Activated CD4-positive, alpha-beta T cell treated with anti-CD3 and anti-CD28 coated beads, Interleukin-2, amount 10 ng/mL, durations not matched to agents 7 days and 5 days (primary cell): Measurements from ENCODE around the gene LTBP4. TPM values are rescaled to one million over a fixed set of nuclear protein-coding genes. Genes with fewer than 3 reads are reported as not detected.
"Not testable (repeated sequence)": the region's sequence is repeated elsewhere in the genome, so short reads cannot be mapped to it uniquely, and the experiment has no call there.

Source experiments
- CTCF ChIA-PET: fragments of 350-600 bp; sonication (Branson Sonifier 250); formaldehyde crosslinking; loops from one replicate; lab custom pipeline; 2021; ENCODE audit warnings: antibody characterized with exemption; lab: Charles Lee
- POLR2A ChIA-PET: fragments of 350-600 bp; sonication (Branson Sonifier 250); formaldehyde crosslinking; loops from one replicate; lab custom pipeline; 2021; ENCODE audit warnings: antibody characterized with exemption; lab: Charles Lee
- DNase-seq: peaks from one replicate; pipeline ENCODE4 v3.0.0-alpha.2; 2020
- H3K27ac Mint-ChIP-seq: one replicate; pipeline ENCODE4 v1.8.0; 2021; ENCODE audit warnings: mild to moderate bottlenecking, moderate library complexity, mixed read lengths
- H3K27me3 Mint-ChIP-seq: one replicate; pipeline ENCODE4 v1.8.0; 2021; ENCODE audit warnings: mixed read lengths
- H3K36me3 Mint-ChIP-seq: one replicate; pipeline ENCODE4 v1.8.0; 2021; ENCODE audit warnings: low read depth, mixed read lengths
- H3K4me1 Mint-ChIP-seq: one replicate; pipeline ENCODE4 v1.8.0; 2021; ENCODE audit warnings: mixed read lengths
- H3K4me3 Mint-ChIP-seq: one replicate; pipeline ENCODE4 v1.8.0; 2021; ENCODE audit warnings: mild to moderate bottlenecking, moderate library complexity, mixed read lengths
- H3K9me3 Mint-ChIP-seq: one replicate; pipeline ENCODE4 v1.8.0; 2021; ENCODE audit warnings: mixed read lengths
- total RNA-seq, 2 experiments: library from RNA; stranded (reverse); gene quantifications; one replicate each; pipeline ENCODE4 v1.2.3, GENCODE V29; 2021

Gene LTBP4, protein sequence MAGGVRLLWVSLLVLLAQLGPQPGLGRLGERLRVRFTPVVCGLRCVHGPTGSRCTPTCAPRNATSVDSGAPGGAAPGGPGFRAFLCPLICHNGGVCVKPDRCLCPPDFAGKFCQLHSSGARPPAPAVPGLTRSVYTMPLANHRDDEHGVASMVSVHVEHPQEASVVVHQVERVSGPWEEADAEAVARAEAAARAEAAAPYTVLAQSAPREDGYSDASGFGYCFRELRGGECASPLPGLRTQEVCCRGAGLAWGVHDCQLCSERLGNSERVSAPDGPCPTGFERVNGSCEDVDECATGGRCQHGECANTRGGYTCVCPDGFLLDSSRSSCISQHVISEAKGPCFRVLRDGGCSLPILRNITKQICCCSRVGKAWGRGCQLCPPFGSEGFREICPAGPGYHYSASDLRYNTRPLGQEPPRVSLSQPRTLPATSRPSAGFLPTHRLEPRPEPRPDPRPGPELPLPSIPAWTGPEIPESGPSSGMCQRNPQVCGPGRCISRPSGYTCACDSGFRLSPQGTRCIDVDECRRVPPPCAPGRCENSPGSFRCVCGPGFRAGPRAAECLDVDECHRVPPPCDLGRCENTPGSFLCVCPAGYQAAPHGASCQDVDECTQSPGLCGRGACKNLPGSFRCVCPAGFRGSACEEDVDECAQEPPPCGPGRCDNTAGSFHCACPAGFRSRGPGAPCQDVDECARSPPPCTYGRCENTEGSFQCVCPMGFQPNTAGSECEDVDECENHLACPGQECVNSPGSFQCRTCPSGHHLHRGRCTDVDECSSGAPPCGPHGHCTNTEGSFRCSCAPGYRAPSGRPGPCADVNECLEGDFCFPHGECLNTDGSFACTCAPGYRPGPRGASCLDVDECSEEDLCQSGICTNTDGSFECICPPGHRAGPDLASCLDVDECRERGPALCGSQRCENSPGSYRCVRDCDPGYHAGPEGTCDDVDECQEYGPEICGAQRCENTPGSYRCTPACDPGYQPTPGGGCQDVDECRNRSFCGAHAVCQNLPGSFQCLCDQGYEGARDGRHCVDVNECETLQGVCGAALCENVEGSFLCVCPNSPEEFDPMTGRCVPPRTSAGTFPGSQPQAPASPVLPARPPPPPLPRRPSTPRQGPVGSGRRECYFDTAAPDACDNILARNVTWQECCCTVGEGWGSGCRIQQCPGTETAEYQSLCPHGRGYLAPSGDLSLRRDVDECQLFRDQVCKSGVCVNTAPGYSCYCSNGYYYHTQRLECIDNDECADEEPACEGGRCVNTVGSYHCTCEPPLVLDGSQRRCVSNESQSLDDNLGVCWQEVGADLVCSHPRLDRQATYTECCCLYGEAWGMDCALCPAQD (N-terminal part only)
- total RNA-seq: 10 to 100 TPM; 71.3 to 75.7 TPM

DNA sequence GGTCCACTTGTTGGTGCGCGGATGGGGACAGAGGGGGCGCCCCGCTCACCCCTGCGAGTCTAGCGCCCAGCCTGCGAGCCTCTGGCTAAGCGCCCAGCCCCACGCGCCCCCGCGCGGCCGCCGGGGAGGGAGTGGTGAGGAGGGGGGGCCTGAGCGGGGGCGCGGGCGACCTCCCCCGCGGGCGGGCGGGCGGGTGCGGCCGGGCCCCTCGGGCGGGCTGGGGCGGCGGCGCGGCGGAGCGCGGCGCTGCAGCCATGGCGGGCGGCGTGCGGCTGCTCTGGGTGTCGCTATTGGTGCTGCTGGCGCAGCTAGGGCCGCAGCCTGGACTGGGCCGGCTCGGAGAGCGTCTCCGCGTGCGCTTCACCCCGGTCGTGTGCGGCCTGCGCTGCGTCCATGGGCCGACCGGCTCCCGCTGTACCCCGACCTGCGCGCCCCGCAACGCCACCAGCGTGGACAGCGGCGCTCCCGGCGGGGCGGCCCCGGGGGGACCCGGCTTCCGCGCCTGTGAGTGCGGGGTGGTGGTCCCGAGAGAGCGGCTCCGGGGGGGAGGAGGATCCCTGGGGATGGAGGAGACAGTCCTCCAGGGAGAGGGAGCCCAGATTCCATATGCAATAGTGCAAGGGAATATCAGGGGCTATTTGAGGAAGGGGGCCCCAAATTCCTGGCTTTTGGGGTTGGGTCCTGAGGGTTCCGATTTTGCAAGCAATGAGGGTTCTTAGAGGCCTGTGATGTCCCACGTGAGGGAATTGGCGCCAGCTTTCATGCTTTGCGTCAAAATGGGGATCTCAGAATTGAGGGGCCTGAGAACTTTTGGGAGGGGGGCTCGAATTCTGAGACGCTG lies at the start of gene LTBP4:
Gene LTBP4 (plus strand): TSS at position 236 of the 841 bp plus-strand sequence. CDS start 19 bp downstream, at position 255.
- peak within 1 kb of the TSS; percentile 6 for H3K4me3 Mint-ChIP-seq
- H3K27ac Mint-ChIP-seq: no peak within 1 kb of the TSS
- ChIA-PET CTCF (interaction anchor here (0.6 to 1.6 kb wide), 5 partner anchors 8 to 177 kb away, joined by 3 to 5 read pairs (median 3); no protein-coding TSS in a partner anchor), POLR2A (interaction anchor here (0.6 kb wide), 1 partner anchor 46 kb away, joined by 6 read pairs; no protein-coding TSS in a partner anchor)
- H3K9me3 Mint-ChIP-seq: no peaks in the 10 kb centered on the region
- peaks cover 43% of the 10 kb centered on the region for H3K27me3 Mint-ChIP-seq
- peaks cover 67% of the 10 kb centered on the region for H3K4me1 Mint-ChIP-seq
- H3K36me3 Mint-ChIP-seq: no peaks in the 10 kb centered on the region
- DNase-seq: no peak

DNA sequence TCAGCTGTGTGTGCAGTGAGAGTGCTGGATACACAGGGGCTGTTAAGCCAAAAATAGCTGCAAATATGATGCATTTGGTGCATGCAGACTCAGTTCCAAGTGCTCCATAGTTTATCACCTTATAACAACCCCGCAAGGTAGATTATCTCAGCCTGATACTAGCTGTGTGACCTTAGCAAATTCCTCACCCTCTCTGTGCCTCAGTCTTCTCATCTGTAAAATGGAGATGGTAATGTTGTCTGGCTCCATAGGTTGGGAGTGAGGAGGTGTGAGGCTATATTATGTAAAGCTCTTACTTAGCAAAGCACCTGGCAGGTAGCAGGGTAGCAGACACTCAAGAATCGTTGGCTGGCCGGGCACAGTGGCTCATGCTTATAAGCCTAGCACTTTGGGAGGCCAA lies 48.3 kb upstream of the LTBP4 start:
- peaks cover 46% of the 10 kb centered on the region for H3K27me3 Mint-ChIP-seq
- CTCF ChIA-PET: no interaction called here
- H3K9me3 Mint-ChIP-seq: no peaks in the 10 kb centered on the region
- H3K36me3 Mint-ChIP-seq: no peaks in the 10 kb centered on the region
- DNase-seq: no peak
- no peak overlapping the region for H3K4me3 Mint-ChIP-seq
- POLR2A ChIA-PET: no interaction called here
- H3K27ac Mint-ChIP-seq: no peak overlapping the region
- H3K4me1 Mint-ChIP-seq: peaks cover 8% of the 10 kb centered on the region

- DNase-seq: no peak
- CTCF ChIA-PET: interaction anchor here (0.5 kb wide), 1 partner anchor 254 kb away, joined by 3 read pairs; no protein-coding TSS in a partner anchor
- Mint-ChIP-seq H3K27me3 (peaks cover 41% of the 10 kb centered on the region), H3K9me3 (no peaks in the 10 kb centered on the region), H3K4me1 (peaks cover 3% of the 10 kb centered on the region), H3K4me3 (no peak overlapping the region), H3K27ac (no peak overlapping the region), H3K36me3 (no peaks in the 10 kb centered on the region)
- POLR2A ChIA-PET: no interaction called here
Observed at GRCh38 chr19:40553885-40554857, 47.0 kb upstream of the LTBP4 start.

- no peak overlapping the region for H3K4me3 Mint-ChIP-seq
- no peaks in the 10 kb centered on the region for H3K36me3 Mint-ChIP-seq
- peaks cover 36% of the 10 kb centered on the region for H3K27me3 Mint-ChIP-seq
- no peaks in the 10 kb centered on the region for H3K4me1 Mint-ChIP-seq
- ChIA-PET POLR2A (interaction anchor here (0.7 kb wide), 1 partner anchor 45 kb away, joined by 6 read pairs; no protein-coding TSS in a partner anchor), CTCF (interaction anchor here (0.6 to 0.9 kb wide), 3 partner anchors 79 to 202 kb away, joined by 3 to 4 read pairs (median 3); partner anchors contain the start of gene SERTAD1)
- H3K9me3 Mint-ChIP-seq: no peaks in the 10 kb centered on the region
- no peak for DNase-seq
- H3K27ac Mint-ChIP-seq: no peak overlapping the region
Observed at GRCh38 chr19:40555978-40556689, 45.0 kb upstream of the LTBP4 start.

DNA sequence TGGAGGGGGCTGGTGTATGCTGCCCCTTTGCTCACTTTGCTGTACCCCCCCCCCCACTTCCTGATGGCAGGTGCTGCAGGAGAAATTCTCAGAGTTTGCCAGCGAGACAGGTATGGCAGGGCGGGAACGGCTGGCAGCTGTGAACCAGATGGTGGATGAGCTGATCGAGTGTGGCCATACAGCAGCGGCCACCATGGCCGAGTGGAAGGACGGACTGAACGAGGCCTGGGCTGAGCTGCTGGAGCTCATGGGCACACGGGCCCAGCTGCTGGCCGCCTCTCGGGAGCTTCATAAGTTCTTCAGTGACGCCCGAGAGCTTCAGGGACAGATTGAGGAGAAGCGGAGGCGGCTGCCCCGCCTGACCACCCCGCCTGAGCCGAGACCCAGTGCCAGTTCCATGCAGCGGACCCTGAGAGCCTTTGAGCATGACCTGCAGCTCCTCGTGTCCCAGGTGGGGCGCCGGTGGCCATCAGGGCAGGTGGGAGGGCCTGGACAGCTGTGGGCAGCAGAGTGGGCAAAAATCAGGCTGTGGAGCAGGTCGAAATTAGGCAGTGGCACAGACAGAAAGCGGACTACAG lies 44.1 kb upstream of the LTBP4 start:
- Mint-ChIP-seq H3K36me3 (no peaks in the 10 kb centered on the region), H3K27me3 (peaks cover 36% of the 10 kb centered on the region), H3K9me3 (no peaks in the 10 kb centered on the region), H3K4me3 (no peak overlapping the region), H3K27ac (no peak overlapping the region), H3K4me1 (peaks cover 3% of the 10 kb centered on the region)
- DNase-seq: no peak
- POLR2A ChIA-PET: no interaction called here
- CTCF ChIA-PET: interaction anchor here (0.6 kb wide), 1 partner anchor 106 kb away, joined by 5 read pairs; no protein-coding TSS in a partner anchor

DNA sequence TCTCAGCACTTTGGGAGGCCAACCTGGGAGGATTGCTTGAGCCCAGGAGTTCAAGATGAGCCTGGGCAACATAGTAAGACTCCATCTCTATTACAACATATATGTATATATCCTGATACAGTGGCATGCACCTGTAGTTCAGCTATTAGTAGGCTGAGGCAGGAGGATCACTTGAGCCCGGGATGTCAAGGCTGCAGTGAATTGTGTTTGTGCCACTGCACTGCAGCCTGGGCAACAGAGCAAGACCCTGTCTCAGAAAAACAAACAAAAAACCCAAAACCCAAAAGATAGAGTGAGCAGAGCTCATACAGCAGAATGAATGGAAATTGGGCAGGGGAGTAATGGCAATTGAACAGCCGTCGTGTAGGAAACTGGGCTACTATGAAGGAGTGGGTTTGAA lies 41.8 kb upstream of the LTBP4 start:
- Mint-ChIP-seq H3K4me1 (peaks cover 3% of the 10 kb centered on the region), H3K27ac (no peak overlapping the region), H3K9me3 (no peaks in the 10 kb centered on the region), H3K27me3 (peaks cover 23% of the 10 kb centered on the region), H3K36me3 (no peaks in the 10 kb centered on the region), H3K4me3 (no peak overlapping the region)
- DNase-seq: no peak
- ChIA-PET POLR2A (no interaction called here), CTCF (interaction anchor here (1.4 kb wide), 1 partner anchor 8 kb away, joined by 5 read pairs; no protein-coding TSS in a partner anchor)

DNA sequence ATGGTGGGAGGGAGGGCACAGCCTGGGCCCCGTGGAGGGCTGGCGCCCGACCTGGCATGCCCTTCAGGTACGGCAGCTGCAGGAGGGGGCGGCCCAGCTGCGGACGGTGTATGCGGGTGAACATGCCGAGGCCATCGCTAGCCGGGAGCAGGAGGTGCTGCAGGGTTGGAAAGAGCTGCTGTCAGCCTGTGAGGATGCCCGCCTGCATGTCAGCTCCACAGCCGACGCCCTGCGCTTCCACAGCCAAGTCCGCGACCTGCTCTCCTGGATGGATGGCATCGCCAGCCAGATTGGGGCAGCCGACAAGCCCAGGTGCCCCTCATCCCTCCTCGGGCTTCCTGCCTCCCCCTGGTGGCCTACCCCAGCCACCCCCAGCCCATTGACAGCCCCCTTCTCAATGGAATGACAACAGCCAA lies 41.1 kb upstream of the LTBP4 start:
- Mint-ChIP-seq H3K36me3 (no peaks in the 10 kb centered on the region), H3K27me3 (peaks cover 20% of the 10 kb centered on the region), H3K4me1 (peaks cover 3% of the 10 kb centered on the region), H3K4me3 (no peak overlapping the region), H3K27ac (no peak overlapping the region), H3K9me3 (no peaks in the 10 kb centered on the region)
- POLR2A ChIA-PET: no interaction called here
- DNase-seq: no peak
- CTCF ChIA-PET: interaction anchor here (1.4 kb wide), 1 partner anchor 9 kb away, joined by 5 read pairs; no protein-coding TSS in a partner anchor

GRCh38 chr19:40561947-40562346 lies 39.2 kb upstream of the LTBP4 start:
- H3K36me3 Mint-ChIP-seq: no peaks in the 10 kb centered on the region
- ChIA-PET POLR2A (no interaction called here), CTCF (no interaction called here)
- H3K27me3 Mint-ChIP-seq: peaks cover 27% of the 10 kb centered on the region
- no peak for DNase-seq
- H3K27ac Mint-ChIP-seq: no peak overlapping the region
- H3K9me3 Mint-ChIP-seq: no peaks in the 10 kb centered on the region
- peaks cover 3% of the 10 kb centered on the region for H3K4me1 Mint-ChIP-seq
- H3K4me3 Mint-ChIP-seq: no peak overlapping the region

GRCh38 chr19:40564535-40564934 lies 36.6 kb upstream of the LTBP4 start:
- H3K4me1 Mint-ChIP-seq, H3K27ac Mint-ChIP-seq, H3K4me3 Mint-ChIP-seq, H3K36me3 Mint-ChIP-seq, DNase-seq, H3K9me3 Mint-ChIP-seq, POLR2A ChIA-PET, CTCF ChIA-PET: not testable (repeated sequence)
- H3K27me3 Mint-ChIP-seq: peaks cover 44% of the 10 kb centered on the region

- H3K27me3 Mint-ChIP-seq: peaks cover 46% of the 10 kb centered on the region
- POLR2A ChIA-PET: no interaction called here
- no peak for DNase-seq
- H3K4me1 Mint-ChIP-seq: peaks cover 12% of the 10 kb centered on the region
- CTCF ChIA-PET: no interaction called here
- H3K9me3 Mint-ChIP-seq: no peaks in the 10 kb centered on the region
- H3K27ac Mint-ChIP-seq: no peak overlapping the region
- H3K36me3 Mint-ChIP-seq: no peaks in the 10 kb centered on the region
- no peak overlapping the region for H3K4me3 Mint-ChIP-seq
Observed at GRCh38 chr19:40565355-40565754, 35.8 kb upstream of the LTBP4 start.
